H1 (cell line): ENCODE data around the gene TGFBR2. TPM values are rescaled to one million over a fixed set of nuclear protein-coding genes. Genes with fewer than 3 reads are reported as not detected.

Experiments
- CEBPB ChIP-seq: IDR thresholded peaks from 2 replicates; pipeline ENCODE4 v1.6.1; 2012; ENCODE audit warnings: low read depth, low read length
- GABPA ChIP-seq: IDR thresholded peaks from 2 replicates; pipeline ENCODE4 v1.6.1; 2011; ENCODE audit warnings: mild to moderate bottlenecking, low read length, moderate library complexity, borderline replicate concordance; ENCODE audit not compliant: insufficient read depth
- HDAC2 ChIP-seq, 2 experiments: fragments of 300-600 bp in 1 of 2; sonication (generic) in 1 of 2; IDR thresholded peaks; 2 replicates each; pipeline ENCODE4 v1.6.1; 2011 to 2012; ENCODE audit warnings: low read depth in 2 of 2, low read length in 2 of 2, mild to moderate bottlenecking in 2 of 2, moderate library complexity in 2 of 2, borderline replicate concordance in 1 of 2, inconsistent platforms in 1 of 2
- SP4 ChIP-seq: IDR thresholded peaks from 2 replicates; pipeline ENCODE4 v1.6.1; 2012; ENCODE audit warnings: low read length, inconsistent platforms
- polyA plus RNA-seq, 7 experiments: library from polyadenylated mRNA; depleted of rRNA in 3 of 7; stranded (reverse) in 5 of 7; unstranded in 2 of 7; fragments of >200 nt in 5 of 7; fragments of 200-250 nt in 2 of 7; gene quantifications; 1 replicate in 5 of 7; 2 replicates in 1 of 7; 4 replicates in 1 of 7; pipeline versions ENCODE4 v1.2.1 to v1.2.3, GENCODE V29; 2011 to 2013; ENCODE audit warnings: missing spikeins in 2 of 7, mixed read lengths in 2 of 7
- total RNA-seq: library from RNA; stranded (reverse); fragmentation: NEBNext Ultra II Directional; extraction: Animal tissue kit (Norgen Biotek cat#: 25700); gene quantifications from 2 replicates; pipeline ENCODE4 v1.2.1, GENCODE V29; 2021

TGFBR2 gene
- total and polyA plus RNA-seq, 2 of the 8 experiments (the other 6 are each of a cell fraction or from before 2014, with no cell fraction given), result 4.2 to 7.4 TPM

- TF ChIP-seq SP4, result no peak
- TF ChIP-seq HDAC2 (IDR thresholded peaks at IDR 0.05; ENCODE audit: borderline replicate concordance in 1 of 2, low read depth in 2 of 2, low read length in 2 of 2), result no peak
- no peak for TF ChIP-seq CEBPB
- TF ChIP-seq GABPA, result no peak
Observed at GRCh38 chr3:30690199-30690598, 83.8 kb downstream of the TGFBR2 start (continued).
